MM.1S (cell line): ENCODE data around the gene YPEL5.

Experiments
- DNase-seq: peaks from one replicate; pipeline ENCODE4 v3.0.0-alpha.2; 2015
- H2AFZ ChIP-seq: fragments of 300-600 bp; sonication (generic); 2 replicates; pipeline ENCODE4 v1.6.0; 2016; ENCODE audit warnings: antibody characterized with exemption, low read length
- H3F3A ChIP-seq: fragments of 300-600 bp; sonication (generic); 2 replicates; pipeline ENCODE4 v1.6.1; 2016; ENCODE audit warnings: mild to moderate bottlenecking, antibody characterized with exemption, low read length, moderate library complexity, mixed read lengths; ENCODE audit not compliant: insufficient read depth
- H3K27ac ChIP-seq: fragments of 300-600 bp; sonication (generic); 2 replicates; pipeline ENCODE4 v1.5.1; 2016; ENCODE audit warnings: mild to moderate bottlenecking, low read length
- H3K27me3 ChIP-seq: fragments of 300-600 bp; sonication (generic); replicated peaks from 2 replicates; pipeline ENCODE4 v1.6.0; 2016; ENCODE audit warnings: low read length; ENCODE audit not compliant: insufficient read depth
- H3K36me3 ChIP-seq: fragments of 300-600 bp; sonication (generic); replicated peaks from 2 replicates; pipeline ENCODE4 v1.6.1; 2016; ENCODE audit warnings: mild to moderate bottlenecking, low read length, mixed read lengths; ENCODE audit not compliant: insufficient read depth
- H3K4me1 ChIP-seq: fragments of 300-600 bp; sonication (generic); 2 replicates; pipeline ENCODE4 v1.6.1; 2016; ENCODE audit warnings: low read length, mixed read lengths
- H3K4me2 ChIP-seq: fragments of 300-600 bp; sonication (generic); 2 replicates; pipeline ENCODE4 v1.6.0; 2016; ENCODE audit warnings: low read depth, low read length
- H3K4me3 ChIP-seq: fragments of 300-600 bp; sonication (generic); 2 replicates; pipeline ENCODE4 v1.5.1; 2016; ENCODE audit warnings: low read length, mixed read lengths
- H3K79me2 ChIP-seq: fragments of 300-600 bp; sonication (generic); 2 replicates; pipeline ENCODE4 v1.6.1; 2016; ENCODE audit warnings: mixed run types, low read length, mixed read lengths
- H3K9ac ChIP-seq: fragments of 300-600 bp; sonication (generic); 2 replicates; pipeline ENCODE4 v1.6.1; 2016; ENCODE audit warnings: low read length, mixed read lengths
- H3K9me2 ChIP-seq: fragments of 300-600 bp; sonication (generic); replicated peaks from 2 replicates; pipeline ENCODE4 v1.6.1; 2016; ENCODE audit warnings: mild to moderate bottlenecking, low read length, mixed read lengths; ENCODE audit not compliant: insufficient read depth
- H3K9me3 ChIP-seq: fragments of 300-600 bp; sonication (generic); replicated peaks from 2 replicates; pipeline ENCODE4 v1.6.1; 2016; ENCODE audit warnings: mild to moderate bottlenecking, low read length, mixed read lengths; ENCODE audit not compliant: insufficient read depth
- H4K20me1 ChIP-seq: fragments of 300-600 bp; sonication (generic); 2 replicates; pipeline ENCODE4 v1.6.1; 2016; ENCODE audit warnings: mild to moderate bottlenecking, low read length, moderate library complexity, mixed read lengths; ENCODE audit not compliant: insufficient read depth
- CTCF ChIP-seq: fragments of 300-600 bp; sonication (generic); IDR thresholded peaks from 2 replicates; pipeline ENCODE4 v1.5.1; 2016; ENCODE audit warnings: antibody characterized with exemption, low read length, mixed read lengths
- EZH2 ChIP-seq: fragments of 300-600 bp; sonication (generic); optimal IDR thresholded peaks from 2 replicates; pipeline ENCODE3; 2017; ENCODE audit warnings: low read depth, mild to moderate bottlenecking, antibody characterized with exemption, low read length, mixed read lengths
- EZH2phosphoT487 ChIP-seq: fragments of 300-600 bp; sonication (generic); IDR thresholded peaks from 2 replicates; pipeline ENCODE4 v1.6.1; 2018; ENCODE audit warnings: antibody characterized with exemption, low read length

The YPEL5 gene

GRCh38 chr2:30149513-30149912 lies 2.7 kb downstream of the YPEL5 start:
- peaks cover 21% of the 10 kb centered on the region for H3K4me1 ChIP-seq
- H3K4me2 ChIP-seq, result 0 out of 2 replicates have a peak overlapping the region, but pooled peaks have one; percentile 12
- H3K27ac ChIP-seq, result no peak overlapping the region
- DNase-seq, result no peak
- no peaks in the 10 kb centered on the region for H3K36me3 ChIP-seq
- no peaks in the 10 kb centered on the region for H3K9me2 ChIP-seq
- H2AFZ ChIP-seq, result no peak overlapping the region
- no peak overlapping the region for H3K9ac ChIP-seq
- H3K9me3 ChIP-seq, result no peaks in the 10 kb centered on the region
- H3K27me3 ChIP-seq, result no peaks in the 10 kb centered on the region
- peaks cover 44% of the 10 kb centered on the region for H3K79me2 ChIP-seq
- peaks cover 10% of the 10 kb centered on the region for H3F3A ChIP-seq
- H4K20me1 ChIP-seq, result no peaks in the 10 kb centered on the region
- H3K4me3 ChIP-seq, result no peak overlapping the region
- TF ChIP-seq EZH2phosphoT487 (no peak), EZH2 (no peak), CTCF (no peak)

- TF ChIP-seq EZH2, result no peak
- TF ChIP-seq EZH2phosphoT487, result no peak
- no peak for TF ChIP-seq CTCF
- Histone ChIP-seq H3K4me3 (no peak overlapping the region), H3K36me3 (no peaks in the 10 kb centered on the region), H3K79me2 (peaks cover 44% of the 10 kb centered on the region), H3K9me2 (no peaks in the 10 kb centered on the region), H3K9me3 (no peaks in the 10 kb centered on the region), H4K20me1 (no peaks in the 10 kb centered on the region), H3F3A (peaks cover 10% of the 10 kb centered on the region), H2AFZ (no peak overlapping the region), H3K27me3 (no peaks in the 10 kb centered on the region), H3K4me2 (0 out of 2 replicates have a peak overlapping the region, but pooled peaks have one; percentile 12), H3K4me1 (peaks cover 21% of the 10 kb centered on the region), H3K27ac (no peak overlapping the region; the same call in 1 of the 2 replicates), H3K9ac (no peak overlapping the region)
- no peak for DNase-seq
Observed at GRCh38 chr2:30149976-30150375, 3.2 kb downstream of the YPEL5 start.

GRCh38 chr2:30150786-30151185 lies 4.0 kb downstream of the YPEL5 start:
- Histone ChIP-seq H3K4me3 (no peak overlapping the region), H3K9me3 (no peaks in the 10 kb centered on the region), H2AFZ (no peak overlapping the region), H4K20me1 (no peaks in the 10 kb centered on the region), H3K36me3 (no peaks in the 10 kb centered on the region), H3K4me1 (peaks cover 21% of the 10 kb centered on the region), H3K4me2 (no peak overlapping the region), H3F3A (peaks cover 10% of the 10 kb centered on the region), H3K27me3 (no peaks in the 10 kb centered on the region), H3K79me2 (peaks cover 44% of the 10 kb centered on the region), H3K27ac (no peak overlapping the region), H3K9me2 (no peaks in the 10 kb centered on the region), H3K9ac (no peak overlapping the region)
- no peak for DNase-seq
- TF ChIP-seq EZH2 (no peak), EZH2phosphoT487 (no peak), CTCF (no peak)
